ENCODE results near the gene EPHA8.

Gene EPHA8

DNA sequence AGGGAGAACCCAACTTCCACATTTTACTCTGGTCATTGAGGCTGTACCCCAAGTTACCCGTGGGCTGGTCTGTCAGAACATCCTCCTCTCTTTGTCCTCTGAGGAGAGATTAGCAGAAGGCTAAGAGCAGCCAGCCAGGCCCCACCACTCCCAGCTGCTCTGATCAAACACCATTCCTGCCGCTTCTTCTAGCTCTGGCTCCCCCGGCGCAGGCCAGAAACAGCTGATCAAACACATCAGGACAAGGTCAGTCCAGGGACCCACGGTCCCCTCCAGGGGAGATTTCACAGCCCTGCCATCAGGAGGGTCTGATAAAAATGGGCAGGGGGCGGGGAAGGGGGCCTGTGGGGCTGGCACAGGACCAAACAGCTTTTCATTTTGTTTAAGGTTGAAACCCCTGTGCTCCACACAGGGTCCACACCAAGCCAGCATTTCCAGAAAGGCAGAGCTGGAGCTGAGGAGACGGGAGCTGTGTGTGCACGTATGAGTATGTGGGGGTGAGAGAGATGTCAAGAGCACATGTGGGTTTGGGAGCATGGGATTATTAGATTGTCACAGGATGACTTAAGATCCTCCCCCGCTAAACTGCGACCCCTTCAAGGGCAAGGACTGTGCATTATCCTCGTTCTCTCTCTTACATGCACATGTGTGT, 29.9 kb upstream of the EPHA8 start:
- Histone ChIP-seq H3K4me3 (ENCODE audit: low read depth, low read length) (no peak overlapping the region), H3K4me2 (ENCODE audit: low read length) (no peak overlapping the region), H3K9me3 (ENCODE audit: control insufficient read depth, low read length) (no peaks in the 10 kb centered on the region), H3K27me3 (ENCODE audit: control insufficient read depth, insufficient read depth, low read length) (no peaks in the 10 kb centered on the region), H3K4me1 (no peaks in the 10 kb centered on the region), H3K27ac (no peak overlapping the region), H3K9ac (no peak overlapping the region), H2AFZ (no peak overlapping the region), H3K79me2 (no peaks in the 10 kb centered on the region), H3K36me3 (ENCODE audit: control insufficient read depth, insufficient read depth, low read length) (no peaks in the 10 kb centered on the region)
- TF ChIP-seq, protein P1, sequence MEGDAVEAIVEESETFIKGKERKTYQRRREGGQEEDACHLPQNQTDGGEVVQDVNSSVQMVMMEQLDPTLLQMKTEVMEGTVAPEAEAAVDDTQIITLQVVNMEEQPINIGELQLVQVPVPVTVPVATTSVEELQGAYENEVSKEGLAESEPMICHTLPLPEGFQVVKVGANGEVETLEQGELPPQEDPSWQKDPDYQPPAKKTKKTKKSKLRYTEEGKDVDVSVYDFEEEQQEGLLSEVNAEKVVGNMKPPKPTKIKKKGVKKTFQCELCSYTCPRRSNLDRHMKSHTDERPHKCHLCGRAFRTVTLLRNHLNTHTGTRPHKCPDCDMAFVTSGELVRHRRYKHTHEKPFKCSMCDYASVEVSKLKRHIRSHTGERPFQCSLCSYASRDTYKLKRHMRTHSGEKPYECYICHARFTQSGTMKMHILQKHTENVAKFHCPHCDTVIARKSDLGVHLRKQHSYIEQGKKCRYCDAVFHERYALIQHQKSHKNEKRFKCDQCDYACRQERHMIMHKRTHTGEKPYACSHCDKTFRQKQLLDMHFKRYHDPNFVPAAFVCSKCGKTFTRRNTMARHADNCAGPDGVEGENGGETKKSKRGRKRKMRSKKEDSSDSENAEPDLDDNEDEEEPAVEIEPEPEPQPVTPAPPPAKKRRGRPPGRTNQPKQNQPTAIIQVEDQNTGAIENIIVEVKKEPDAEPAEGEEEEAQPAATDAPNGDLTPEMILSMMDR (IDR thresholded peaks at IDR 0.05): no peak

DNA sequence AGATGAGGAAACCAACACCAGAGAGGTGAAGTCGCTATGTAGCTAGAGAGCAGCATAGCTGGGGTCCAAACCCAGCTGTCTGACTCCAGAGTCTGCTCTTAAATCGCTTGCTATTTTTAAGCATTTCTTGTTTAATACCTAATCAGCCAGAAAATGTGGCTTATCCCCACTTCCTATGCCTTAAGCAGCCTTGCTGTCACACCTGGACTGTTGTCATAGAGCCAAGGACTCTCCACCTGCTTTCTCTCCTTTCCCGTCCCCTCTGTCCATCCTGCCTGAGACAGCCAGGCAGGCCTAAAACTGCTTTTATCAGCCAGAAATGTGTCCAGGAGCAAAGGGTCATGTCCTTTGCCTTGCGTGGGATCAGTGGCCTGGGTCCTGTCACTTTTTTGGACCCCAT, 28.3 kb upstream of the EPHA8 start:
- TF ChIP-seq, protein P1 (IDR thresholded peaks at IDR 0.05): no peak
- Histone ChIP-seq H3K36me3 (ENCODE audit: control insufficient read depth, insufficient read depth, low read length) (no peaks in the 10 kb centered on the region), H3K79me2 (no peaks in the 10 kb centered on the region), H3K4me3 (ENCODE audit: low read depth, low read length) (no peak overlapping the region), H3K4me1 (no peaks in the 10 kb centered on the region), H2AFZ (no peak overlapping the region), H3K27me3 (ENCODE audit: control insufficient read depth, insufficient read depth, low read length) (no peaks in the 10 kb centered on the region), H3K27ac (no peak overlapping the region), H3K4me2 (ENCODE audit: low read length) (no peak overlapping the region), H3K9me3 (ENCODE audit: control insufficient read depth, low read length) (no peaks in the 10 kb centered on the region), H3K9ac (no peak overlapping the region)

DNA sequence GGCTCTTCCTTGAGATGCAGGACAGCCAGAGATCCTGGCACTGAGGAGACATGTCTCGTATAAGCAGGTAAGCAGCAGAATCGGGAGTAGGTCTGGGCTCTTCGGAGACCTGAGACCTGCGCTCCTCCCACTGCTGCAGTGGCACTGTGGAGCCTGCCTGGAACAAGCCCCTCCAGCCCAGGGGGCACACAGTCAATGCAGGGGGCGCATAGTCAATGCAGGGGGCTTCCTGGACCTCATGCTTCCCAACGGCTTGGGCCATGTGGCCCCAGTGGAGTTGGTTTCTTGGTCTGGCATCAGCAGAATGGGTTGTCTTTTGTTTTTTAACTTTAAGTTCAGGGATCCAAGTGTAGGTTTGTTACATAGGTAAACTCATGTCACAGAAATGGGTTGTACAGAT, 27.9 kb upstream of the EPHA8 start:
- Histone ChIP-seq H2AFZ (no peak overlapping the region), H3K4me1 (no peaks in the 10 kb centered on the region), H3K79me2 (no peaks in the 10 kb centered on the region), H3K9ac (no peak overlapping the region), H3K4me2 (ENCODE audit: low read length) (no peak overlapping the region), H3K9me3 (ENCODE audit: control insufficient read depth, low read length) (no peaks in the 10 kb centered on the region), H3K27me3 (ENCODE audit: control insufficient read depth, insufficient read depth, low read length) (no peaks in the 10 kb centered on the region), H3K36me3 (ENCODE audit: control insufficient read depth, insufficient read depth, low read length) (no peaks in the 10 kb centered on the region), H3K27ac (no peak overlapping the region), H3K4me3 (ENCODE audit: low read depth, low read length) (no peak overlapping the region)
- TF ChIP-seq, protein P1 (IDR thresholded peaks at IDR 0.05): no peak

DNA sequence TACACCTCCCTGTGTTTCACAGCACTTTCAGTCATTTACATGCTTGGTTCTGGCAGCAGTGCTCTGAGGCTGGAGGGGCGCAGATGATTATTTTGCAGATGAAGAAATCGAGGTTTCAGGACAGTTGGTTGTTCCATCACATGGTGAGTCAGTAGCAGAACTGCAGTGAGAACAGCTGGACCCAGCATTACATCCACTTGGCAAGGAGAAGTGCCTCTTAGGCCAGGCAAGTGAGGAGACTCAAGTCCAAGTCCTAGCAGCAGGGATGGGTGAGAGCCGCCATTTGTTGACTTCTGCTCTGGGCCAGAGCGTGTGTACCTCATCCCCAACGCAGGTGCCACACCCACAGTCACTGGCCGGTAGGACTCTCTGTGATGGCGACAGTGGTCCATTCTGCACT, 26.8 kb upstream of the EPHA8 start:
- H3K4me2 ChIP-seq (ENCODE audit: low read length): no peak overlapping the region

More for the DNA sequence above, 26.8 kb upstream of the EPHA8 start:
- Histone ChIP-seq H3K79me2 (no peaks in the 10 kb centered on the region), H2AFZ (no peak overlapping the region), H3K27ac (no peak overlapping the region), H3K9ac (no peak overlapping the region), H3K4me1 (no peaks in the 10 kb centered on the region), H3K27me3 (ENCODE audit: control insufficient read depth, insufficient read depth, low read length) (no peaks in the 10 kb centered on the region), H3K36me3 (ENCODE audit: control insufficient read depth, insufficient read depth, low read length) (no peaks in the 10 kb centered on the region), H3K9me3 (ENCODE audit: control insufficient read depth, low read length) (no peaks in the 10 kb centered on the region), H3K4me3 (ENCODE audit: low read depth, low read length) (no peak overlapping the region)
- TF ChIP-seq, protein P1 (IDR thresholded peaks at IDR 0.05): no peak

All from parathyroid adenoma (tissue), 2 donors.